GM13977 (cell line): ENCODE measurements around the gene DESI2.
"Not testable (repeated sequence)": the region's sequence is repeated elsewhere in the genome, so short reads cannot be mapped to it uniquely, and the experiment has no call there.

ENCODE experiments used
- DNase-seq: peaks from one replicate; pipeline ENCODE4 v3.0.0; 2012; ENCODE audit warnings: low spot score
- CTCF ChIP-seq: IDR thresholded peaks from 2 replicates; pipeline ENCODE4 v1.5.1; 2012; ENCODE audit warnings: mild to moderate bottlenecking, control low read depth; ENCODE audit not compliant: insufficient read depth; ENCODE audit errors: extremely low read depth, missing control alignments
- in situ Hi-C: fragments of 300-500 bp; cut with MboI; formaldehyde crosslinking; loops from one replicate; pipeline ENCODE4 v1.12.0; 2022; ENCODE audit warnings: low sequenced_read_pairs, low pct_unique_long_range_greater_than_20kb, mixed read lengths, inconsistent platforms; ENCODE audit not compliant: unreplicated experiment

The DESI2 gene

GRCh38 chr1:244662599-244662998 is 9.7 kb downstream of the DESI2 start:
- in situ Hi-C loops: no loop called here
- no peak for DNase-seq
- no peak for TF ChIP-seq CTCF

- no peak for TF ChIP-seq CTCF
- no peak for DNase-seq
- in situ Hi-C loops: no loop called here
These were observed 11.4 kb downstream of the DESI2 start for GRCh38 chr1:244664353-244664752.

- no peak for TF ChIP-seq CTCF
- DNase-seq: peak; percentile 23
- in situ Hi-C loops: no loop called here
These were observed 12.9 kb downstream of the DESI2 start for GRCh38 chr1:244665771-244666217.

GRCh38 chr1:244666672-244667418 is 13.9 kb downstream of the DESI2 start:
- in situ Hi-C loops, DNase-seq: not testable (repeated sequence)

- in situ Hi-C loops: no loop called here
- no peak for TF ChIP-seq CTCF
- DNase-seq: no peak
These were observed 14.9 kb downstream of the DESI2 start for GRCh38 chr1:244667797-244668196.

- in situ Hi-C loops: no loop called here
- DNase-seq: no peak
- TF ChIP-seq CTCF: no peak
These were observed 20.2 kb downstream of the DESI2 start for GRCh38 chr1:244672946-244673682.

- no peak for TF ChIP-seq CTCF
- in situ Hi-C loops: no loop called here
- DNase-seq: no peak
These were observed 21.5 kb downstream of the DESI2 start for GRCh38 chr1:244674446-244674845.
